GM20431 (cell line): ENCODE results near the gene FAM78A.

Experiments
- in situ Hi-C: fragments of 300-500 bp; cut with MseI, MboI; formaldehyde crosslinking; loops from one replicate; pipeline ENCODE4 v1.15.0; 2020; ENCODE audit warnings: low sequenced_read_pairs; ENCODE audit not compliant: unreplicated experiment

FAM78A gene

DNA sequence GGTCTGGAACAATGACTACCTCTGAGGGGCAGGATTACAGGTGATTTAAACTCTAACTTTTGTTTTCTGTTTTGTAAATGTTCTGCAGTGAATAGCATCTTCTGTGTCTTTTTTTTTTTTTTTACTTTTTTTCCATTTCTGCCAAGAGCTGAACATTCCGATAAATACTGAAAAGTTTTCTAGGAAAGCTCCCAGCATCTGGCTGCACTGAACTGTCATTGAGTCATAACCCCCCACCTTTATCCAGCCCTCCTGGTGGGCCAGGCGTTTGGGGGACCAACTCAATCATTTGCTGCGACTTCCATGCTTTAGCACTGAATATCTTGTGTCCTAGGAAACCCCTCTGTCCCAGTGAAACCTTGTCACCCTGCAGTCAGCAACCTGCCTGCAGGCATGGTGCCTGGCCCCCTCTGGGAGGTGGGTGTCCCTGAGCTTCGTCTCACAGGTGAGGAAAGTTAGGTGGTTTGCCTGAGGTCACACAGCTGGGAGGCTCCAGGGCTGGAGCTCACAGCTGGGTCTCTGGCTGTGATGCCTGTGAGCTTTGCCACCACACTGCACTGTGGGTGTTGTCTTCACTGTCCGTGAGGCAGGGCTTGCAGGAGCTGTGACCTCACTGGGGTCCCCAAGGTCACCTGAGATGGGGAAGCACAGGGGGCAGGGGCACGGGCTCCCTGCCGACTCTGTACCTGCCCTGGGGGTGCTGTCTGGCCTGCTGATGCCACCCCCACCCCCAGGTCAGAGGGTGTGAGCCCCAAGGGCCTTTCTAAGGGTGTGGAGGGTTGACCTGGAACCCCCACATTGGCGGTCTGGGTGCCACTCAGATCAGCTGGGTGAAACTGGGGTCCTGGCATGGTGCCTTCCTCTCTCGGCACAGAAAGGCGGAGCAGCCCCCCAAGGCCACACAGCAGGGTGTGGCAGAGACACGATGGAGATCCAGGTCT, 27.3 kb upstream of the FAM78A start:
- in situ Hi-C loops: no loop called here

DNA sequence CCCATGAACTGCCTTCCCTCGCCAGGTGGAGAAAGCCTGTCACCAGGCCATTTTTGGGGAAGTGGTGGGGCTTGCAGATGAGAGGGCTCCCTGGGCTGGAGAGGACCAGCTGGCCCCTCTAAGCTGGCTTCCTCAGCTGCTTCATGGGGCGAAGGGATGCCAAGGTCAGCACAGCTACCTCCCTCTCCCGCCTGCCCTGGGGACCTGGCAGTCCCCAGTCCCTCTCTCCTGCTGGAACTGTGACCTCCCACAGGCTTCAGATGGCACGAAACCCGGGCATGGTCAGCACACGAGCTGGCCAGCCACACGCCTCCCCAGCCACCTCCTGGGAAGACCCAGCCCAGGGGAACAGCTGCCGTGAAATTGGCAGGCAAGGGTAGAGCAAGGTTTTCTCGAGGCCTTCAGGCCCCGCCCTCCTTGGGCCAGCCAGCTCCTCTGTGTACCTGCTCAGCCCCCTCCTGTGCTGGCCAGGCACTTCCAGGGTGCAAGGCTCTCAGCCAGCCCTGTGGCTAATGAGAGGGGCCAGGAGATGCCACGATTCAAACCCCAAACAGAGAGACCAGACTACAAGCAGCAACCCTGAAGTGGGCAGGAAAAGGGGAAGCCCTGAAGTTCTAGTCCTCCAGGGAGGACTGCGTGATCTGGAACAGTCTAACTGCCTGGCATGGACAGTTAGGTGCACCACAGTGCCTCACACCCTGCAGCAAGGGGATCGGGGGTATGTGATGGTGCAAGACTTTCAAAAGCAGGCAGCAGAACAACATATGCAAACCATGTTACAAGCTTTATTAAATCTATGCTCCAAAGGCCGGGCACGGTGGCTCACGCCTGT, 26.1 kb upstream of the FAM78A start:
- in situ Hi-C loops: no loop called here

DNA sequence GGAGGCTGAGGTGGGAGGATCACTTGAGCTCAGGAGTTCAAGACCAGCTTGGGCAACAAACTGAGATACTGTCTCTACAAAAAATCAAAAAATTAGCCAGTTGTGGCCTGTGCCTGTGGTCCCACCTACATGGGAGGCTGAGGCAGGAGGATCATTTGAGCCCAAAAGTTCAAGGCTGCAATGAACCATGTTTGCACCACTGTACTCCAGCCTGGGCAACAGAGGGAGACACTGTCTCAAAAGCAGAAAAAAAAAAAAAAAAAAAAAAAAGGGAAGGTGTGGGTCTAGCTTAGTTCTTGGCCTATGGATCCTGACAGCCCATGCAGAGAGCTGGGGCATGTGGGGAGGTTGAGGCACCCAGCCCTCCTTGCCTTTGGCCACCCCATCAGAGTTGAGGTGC, 24.1 kb upstream of the FAM78A start:
- in situ Hi-C loops: no loop called here

DNA sequence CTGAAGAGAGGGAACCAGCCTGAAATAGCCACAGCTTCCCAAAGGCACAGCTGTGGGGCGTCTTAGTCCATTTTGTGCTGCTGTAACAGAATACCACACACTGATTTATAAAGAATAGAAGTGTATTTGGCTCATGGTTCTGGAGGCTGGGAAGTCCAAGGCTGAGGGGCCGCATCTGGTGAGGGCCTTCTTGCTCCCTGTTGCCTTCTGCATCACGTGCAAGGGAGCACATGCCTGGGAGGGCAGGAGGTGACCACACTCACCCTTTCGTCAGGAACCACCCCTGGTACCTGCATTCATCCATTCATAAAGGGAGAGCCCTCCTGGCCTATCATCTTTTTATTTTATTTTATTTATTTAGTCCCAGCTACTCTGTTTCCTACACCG, 23.6 kb upstream of the FAM78A start:
- in situ Hi-C loops: no loop called here

DNA sequence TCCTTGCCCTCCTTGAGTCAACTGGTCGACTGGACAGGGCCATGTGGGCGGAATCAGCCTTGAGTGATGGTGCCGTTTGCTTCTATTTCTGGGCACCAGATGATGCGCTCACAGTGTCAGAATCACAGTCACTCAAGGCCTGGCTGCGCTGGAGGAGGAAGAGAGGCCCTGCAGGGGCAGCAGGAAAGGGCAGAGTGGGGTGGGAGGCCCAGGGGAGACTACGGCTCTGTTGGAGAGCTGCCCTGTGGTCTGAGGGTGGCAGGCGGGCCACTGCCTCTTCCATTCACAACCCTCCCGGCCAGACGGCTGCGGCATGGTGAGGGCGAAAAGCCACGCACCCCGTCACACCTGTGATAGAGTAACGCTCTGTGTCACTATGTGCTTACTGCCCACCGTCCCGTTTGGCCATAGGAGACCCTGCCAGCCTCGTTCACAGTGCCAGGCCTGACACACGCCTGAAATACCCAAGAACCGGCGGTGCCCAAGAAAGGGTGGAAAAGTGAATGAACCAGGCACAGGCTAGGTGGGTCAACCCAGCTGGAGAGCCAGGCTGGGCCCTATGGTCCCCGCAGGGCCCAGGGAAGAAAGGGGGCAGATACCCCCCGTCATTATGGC, 23.1 kb upstream of the FAM78A start:
- in situ Hi-C loops: no loop called here

DNA sequence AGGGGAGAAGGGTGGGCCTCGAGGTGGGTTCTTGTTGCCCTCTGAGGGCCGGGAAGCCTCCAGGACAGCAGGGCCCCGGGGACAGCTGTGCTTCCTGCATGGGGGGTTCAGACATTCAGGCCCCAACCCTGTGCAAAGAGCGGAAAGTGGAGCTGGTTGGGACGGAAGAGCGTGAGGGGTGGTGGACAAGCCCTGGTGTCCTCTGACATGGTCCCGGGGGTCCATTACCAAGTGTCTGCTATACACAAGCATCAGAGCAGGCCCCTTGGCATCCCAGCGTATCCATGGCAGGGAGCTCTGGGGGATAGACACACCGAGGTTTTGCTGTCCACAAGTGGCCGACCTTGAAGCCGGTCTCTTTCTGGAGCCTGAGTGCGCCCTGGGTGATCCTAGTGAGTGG, 22.5 kb upstream of the FAM78A start:
- in situ Hi-C loops: no loop called here

DNA sequence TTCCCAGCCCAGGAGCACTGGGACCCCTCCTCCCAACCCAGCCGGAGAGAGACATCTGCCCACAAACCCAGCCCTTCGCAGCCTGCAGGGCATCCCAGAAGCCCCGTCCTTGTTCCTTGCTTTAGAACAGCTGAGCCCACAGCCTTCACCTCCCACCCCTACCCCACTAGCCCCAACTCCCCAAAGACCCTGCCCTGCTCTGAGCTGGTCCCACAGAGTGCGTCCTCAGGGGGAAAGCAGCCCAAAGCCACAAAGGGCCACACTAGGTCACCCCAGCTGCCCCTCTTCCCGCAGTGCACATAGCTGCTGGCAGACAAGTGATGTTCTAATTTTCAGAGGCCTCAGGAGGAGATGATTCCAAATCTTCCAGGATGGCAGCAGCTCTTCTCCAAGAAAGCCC, 22.0 kb upstream of the FAM78A start:
- in situ Hi-C loops: no loop called here

DNA sequence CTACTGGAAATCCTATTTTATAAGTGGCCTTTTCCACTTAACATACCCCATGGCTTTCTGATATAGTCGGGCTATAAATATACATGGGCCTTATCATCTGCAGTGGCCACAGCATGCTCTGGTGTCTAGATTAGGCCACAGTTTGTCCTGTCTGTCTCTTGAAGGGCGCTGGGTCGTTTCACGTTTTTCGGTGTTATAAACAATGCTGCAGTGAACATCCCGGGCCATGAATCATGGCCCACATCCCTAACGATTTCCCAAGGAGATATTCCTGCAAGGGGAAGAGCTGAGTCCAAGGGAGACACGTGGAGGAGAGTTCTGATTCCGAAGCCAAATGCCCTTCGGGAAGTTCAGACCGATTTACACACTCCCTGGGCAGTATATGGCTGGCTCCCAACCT, 21.6 kb upstream of the FAM78A start:
- in situ Hi-C loops: no loop called here

DNA sequence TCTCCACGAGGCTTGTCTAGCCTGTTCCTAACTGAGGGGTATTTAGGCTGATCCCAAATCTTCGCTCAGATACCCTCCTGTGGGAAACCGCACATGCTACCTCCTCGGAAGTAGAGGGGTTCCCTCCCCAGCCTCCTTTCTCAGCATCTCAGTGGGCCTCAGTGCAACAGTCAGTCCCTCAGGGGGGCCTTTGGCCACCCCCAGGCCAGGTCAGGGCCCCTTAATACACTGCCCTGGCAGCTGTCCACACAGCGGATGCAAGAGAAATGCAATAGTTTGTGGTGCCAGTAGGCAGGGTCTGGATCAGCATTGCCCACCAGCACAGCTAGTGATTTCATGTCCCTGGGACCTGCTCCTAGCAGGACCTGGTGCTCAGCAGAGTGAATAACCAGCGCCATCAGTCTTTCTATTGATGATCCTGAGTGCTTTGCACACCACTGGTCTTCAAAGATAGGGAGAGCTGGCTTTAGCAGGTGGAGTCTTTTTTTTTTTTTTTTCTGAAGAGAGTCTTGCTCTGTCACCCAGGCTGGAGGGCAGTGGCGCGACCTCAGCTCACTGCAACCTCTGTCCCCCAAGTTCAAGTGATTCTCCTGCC, 20.7 kb upstream of the FAM78A start:
- in situ Hi-C loops: no loop called here

DNA sequence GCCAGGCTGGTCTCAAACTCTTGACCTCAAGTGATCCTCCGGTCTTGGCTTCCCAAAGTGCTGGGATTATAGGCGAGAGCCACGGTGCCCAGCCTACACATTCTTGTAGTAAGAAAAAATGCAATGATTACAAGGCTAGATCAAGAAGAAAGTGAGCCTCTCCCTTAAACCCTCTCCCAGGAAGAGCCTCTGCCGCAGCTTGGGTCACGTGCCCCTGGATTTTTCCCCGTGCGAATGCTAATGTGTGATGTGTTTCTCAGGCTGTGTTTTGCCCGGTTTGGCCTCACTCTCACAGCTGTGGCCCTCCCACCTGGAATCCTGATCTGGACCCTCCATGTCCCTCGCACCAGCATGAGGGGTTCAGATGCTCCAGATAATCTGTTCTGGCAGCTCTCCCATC, 20.1 kb upstream of the FAM78A start:
- in situ Hi-C loops: no loop called here

DNA sequence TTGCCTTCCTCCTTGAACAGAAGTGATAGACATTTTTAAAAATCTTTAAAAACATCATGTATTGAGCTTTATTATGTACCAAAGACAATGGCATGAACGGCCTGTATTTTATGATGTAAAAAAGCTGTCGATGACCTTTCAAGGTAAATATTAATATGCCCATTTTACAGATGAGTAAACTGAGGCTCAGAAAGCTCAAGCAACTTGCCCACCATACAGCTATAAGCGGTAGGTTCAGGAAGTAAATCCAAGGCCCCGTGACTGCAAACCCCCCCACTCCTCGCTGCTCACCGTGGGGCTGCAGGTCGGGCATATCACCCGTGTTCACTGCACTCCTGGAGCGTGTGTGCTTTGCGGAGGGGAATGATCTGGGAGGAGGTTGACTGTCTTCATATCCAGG, 16.6 kb upstream of the FAM78A start:
- in situ Hi-C loops: no loop called here

DNA sequence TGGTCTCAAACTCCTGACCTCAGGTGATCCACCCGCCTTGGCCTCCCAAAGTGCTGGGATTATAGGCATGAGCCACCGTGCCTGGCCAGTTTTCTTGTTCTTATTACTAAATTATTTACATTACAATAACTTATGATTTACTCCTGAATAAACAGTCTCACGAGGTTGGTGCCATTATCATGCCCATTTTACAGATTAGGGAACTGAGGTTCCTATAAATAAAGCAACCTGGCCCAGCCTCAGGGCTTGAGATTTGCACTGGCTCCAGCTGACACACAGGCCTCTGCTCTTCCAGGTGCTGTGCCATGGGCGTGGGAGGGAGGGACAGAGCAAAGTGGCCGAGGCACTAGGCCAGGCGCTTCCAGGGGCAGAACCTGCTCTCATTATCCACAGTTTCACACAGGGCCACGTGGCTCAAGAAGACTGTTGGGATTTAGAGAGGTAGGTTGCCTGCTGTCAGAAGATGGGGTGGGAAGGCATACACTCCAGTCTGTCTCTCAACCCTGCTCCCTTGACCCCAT, 15.5 kb upstream of the FAM78A start:
- in situ Hi-C loops: no loop called here

DNA sequence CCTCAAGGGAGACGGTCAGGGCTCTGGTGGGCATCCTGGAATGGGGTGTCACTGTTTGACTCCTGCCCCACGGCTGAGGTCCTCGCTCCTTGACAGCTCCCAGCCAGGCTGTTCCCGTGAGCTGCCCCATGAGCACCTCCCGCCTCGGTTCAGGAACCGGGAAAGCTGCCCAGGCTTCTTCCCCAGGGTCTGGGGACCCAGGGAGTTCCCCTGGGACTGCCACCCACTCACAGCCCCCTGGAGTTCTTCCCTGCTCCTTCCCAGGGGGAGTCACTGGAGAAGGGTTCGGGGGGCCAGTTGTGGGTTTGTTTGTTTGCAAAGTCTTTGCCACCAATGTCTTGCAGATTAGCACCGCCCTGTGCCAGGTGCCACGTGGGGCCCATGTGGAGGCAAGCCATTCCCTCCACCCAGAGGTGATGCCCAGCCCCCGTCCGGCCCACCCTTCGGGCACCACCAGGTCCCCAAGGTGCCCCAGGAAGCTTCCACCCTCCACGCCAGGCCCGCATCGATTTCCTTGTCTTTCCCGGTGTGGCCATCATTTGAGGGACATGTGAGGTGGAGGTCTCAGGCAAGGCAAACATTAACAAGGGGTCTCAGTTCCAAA, 14.6 kb upstream of the FAM78A start:
- in situ Hi-C loops: no loop called here

DNA sequence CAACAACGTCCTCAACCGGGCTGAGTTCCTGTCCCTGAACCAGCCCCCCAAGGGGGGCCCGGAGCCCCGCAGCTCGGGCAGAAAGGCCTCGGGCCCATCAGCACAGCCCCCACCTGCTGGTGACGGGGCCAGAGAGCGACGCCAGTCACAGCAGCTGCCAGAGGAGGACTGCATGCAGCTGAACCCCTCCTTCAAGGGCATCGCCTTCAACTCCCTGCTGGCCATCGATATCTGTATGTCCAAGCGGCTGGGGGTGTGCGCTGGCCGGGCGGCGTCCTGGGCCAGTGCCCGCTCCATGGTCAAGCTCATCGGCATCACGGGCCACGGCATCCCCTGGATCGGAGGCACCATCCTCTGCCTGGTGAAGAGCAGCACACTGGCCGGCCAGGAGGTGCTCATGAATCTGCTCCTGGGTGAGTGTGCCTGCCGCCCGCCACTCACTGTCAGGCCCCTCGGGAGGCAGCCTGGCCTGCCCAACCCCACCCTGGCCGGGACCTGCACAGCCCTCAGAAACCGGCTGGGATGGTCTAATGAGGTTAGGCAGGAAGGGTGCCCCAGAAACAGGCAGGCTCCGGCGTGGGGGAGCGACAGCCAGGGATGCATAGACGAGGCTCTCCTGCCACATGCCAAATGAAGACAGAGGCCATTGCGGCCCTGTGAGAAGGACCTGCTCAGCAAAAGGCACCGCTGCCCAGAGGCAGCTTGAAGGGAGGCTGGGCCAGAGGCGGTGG, 13.9 kb upstream of the FAM78A start:
- in situ Hi-C loops: no loop called here

DNA sequence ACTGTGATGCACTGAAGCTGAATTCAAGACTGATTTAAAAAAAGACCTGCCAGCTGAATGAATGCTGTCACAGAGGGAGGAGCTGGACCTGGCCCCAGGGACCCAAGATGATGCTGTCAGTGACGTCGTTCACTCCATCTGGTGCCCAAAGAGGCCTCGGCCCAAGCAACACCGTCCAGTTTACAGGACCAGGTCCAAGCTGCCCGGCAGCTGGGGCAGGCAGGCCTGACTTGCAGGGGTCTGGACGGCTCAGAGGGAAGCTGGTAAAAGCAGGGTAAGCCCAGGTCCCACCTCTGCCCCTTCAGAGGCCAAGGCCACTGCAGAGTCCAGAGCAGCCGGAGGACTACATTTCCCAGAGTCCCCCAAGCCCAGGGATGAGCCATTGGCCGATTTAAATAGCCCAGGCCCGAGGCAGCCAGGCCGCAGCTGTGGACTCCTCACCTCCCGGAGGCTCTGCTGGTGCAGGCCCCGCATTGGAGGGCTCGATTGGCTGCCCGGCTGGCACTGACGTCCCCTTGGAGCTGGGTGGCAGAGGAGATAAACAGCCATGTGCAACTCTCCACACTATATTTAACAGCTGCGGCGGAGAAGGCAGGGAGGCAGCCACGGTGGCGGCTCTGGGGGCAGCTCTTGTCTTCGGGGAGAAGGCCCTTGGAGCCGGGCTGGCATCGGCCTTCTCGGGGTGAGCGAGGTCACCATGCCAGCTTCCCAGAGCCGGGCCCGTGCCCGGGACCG, 13.2 kb upstream of the FAM78A start, which contains the start of gene PLPP7:
Gene PLPP7 (plus strand): TSS at position 423 of the 735 bp plus-strand sequence. CDS start 275 bp downstream, at position 698.
- in situ Hi-C loops: no loop called here

DNA sequence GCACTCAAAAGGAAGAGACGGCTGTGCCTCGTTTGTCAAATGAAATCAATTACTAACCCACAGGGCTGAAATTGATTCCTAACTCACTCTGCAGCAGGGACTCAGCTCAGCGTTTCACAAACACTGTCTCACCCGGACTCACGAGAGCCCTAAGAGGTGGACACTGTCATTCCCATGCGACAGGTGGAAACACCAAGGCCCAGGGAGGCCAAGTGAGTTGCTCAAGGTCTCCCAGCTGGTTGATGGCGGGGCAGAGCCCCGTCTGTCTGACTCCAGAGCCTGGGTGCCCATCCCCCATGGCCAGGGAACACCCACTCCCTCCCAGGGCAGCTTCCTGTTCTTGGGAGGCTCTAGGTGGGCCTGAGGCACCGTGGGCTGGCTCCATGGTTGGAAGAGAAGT, 11.9 kb upstream of the FAM78A start:
- in situ Hi-C loops: no loop called here

DNA sequence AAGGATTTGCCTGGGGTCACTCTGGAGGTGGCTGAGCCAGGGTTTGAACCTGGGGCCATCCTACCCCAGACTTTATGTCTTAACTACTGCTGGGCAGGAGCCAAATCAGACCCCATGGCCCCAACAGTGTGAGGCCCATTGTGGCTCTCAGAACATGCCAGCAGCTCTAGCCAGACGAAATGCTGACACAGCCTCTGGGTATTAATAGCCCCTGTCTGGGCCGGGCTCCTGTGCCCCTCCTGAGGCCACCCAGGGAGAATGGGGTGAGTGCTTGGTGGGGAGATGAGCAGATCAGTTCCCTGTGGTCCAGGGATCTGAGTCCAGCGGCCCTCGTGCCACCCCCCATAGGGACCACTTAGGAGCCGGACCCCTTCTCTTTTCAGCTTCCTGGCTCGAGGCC, 11.0 kb upstream of the FAM78A start:
- in situ Hi-C loops: no loop called here

DNA sequence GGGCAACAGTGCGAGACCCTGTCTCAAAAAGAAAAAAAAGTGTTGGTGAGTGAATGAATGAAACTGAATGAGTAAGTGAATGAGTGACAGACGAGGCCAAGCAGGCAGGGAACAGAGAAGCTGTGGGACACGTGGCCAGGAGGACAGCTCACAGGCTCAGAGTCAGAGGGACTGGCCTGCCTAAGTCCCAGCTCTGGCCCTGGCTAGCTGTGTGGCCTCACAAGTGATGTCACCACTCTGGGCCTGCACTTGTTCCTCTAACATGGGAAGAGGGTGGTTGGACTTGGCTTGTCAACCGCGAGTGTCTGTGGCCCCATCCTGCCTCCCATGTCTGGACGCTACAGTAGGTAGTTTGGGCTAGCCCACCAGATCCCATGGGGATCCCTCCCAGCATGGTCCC, 8.5 kb upstream of the FAM78A start:
- in situ Hi-C loops: no loop called here
